Measurements from ENCODE around the gene AQP4.

The AQP4 gene

GRCh38 chr18:26865557-26865956 is at the start of gene AQP4:
Gene AQP4 (minus strand): TSS chr18:26865707. CDS start chr18:26865689, 18 bp downstream.
- DNase-seq: no peak

GRCh38 chr18:26911840-26912239 is 46.3 kb upstream of the AQP4 start:
- DNase-seq: no peak

GRCh38 chr18:26909599-26910290 is 44.2 kb upstream of the AQP4 start:
- no peak for DNase-seq

- no peak for DNase-seq
Measured at GRCh38 chr18:26908906-26909305, 43.4 kb upstream of the AQP4 start.

- no peak for DNase-seq
Measured at GRCh38 chr18:26902291-26902690, 36.8 kb upstream of the AQP4 start.

- DNase-seq: no peak
Measured at GRCh38 chr18:26901020-26901419, 35.5 kb upstream of the AQP4 start.

- DNase-seq: no peak
Measured at GRCh38 chr18:26894426-26894825, 28.9 kb upstream of the AQP4 start.

GRCh38 chr18:26893996-26894395 is 28.5 kb upstream of the AQP4 start:
- no peak for DNase-seq

GRCh38 chr18:26888259-26888658 is 22.8 kb upstream of the AQP4 start:
- DNase-seq: no peak

GRCh38 chr18:26875040-26875654 is 9.6 kb upstream of the AQP4 start:
- DNase-seq: no peak

- DNase-seq: no peak
Measured at GRCh38 chr18:26874283-26874682, 8.8 kb upstream of the AQP4 start.

- DNase-seq: no peak
Measured at GRCh38 chr18:26869640-26870039, 4.1 kb upstream of the AQP4 start.

- DNase-seq: no peak
Measured at GRCh38 chr18:26868968-26869586, 3.6 kb upstream of the AQP4 start.

GRCh38 chr18:26867471-26867870 is 2.0 kb upstream of the AQP4 start:
- DNase-seq: no peak

GRCh38 chr18:26864658-26865057 is 849 bp downstream of the AQP4 start:
- DNase-seq: no peak

GRCh38 chr18:26863921-26864497 is 1.5 kb downstream of the AQP4 start:
- no peak for DNase-seq

GRCh38 chr18:26863122-26863879 is 2.2 kb downstream of the AQP4 start:
- no peak for DNase-seq

- DNase-seq: no peak
Measured at GRCh38 chr18:26862084-26862483, 3.4 kb downstream of the AQP4 start.

- no peak for DNase-seq
Measured at GRCh38 chr18:26854292-26854881, 11.1 kb downstream of the AQP4 start.

GRCh38 chr18:26853401-26853800 is 12.1 kb downstream of the AQP4 start:
- no peak for DNase-seq

- DNase-seq: no peak
Measured at GRCh38 chr18:26843760-26844159, 21.7 kb downstream of the AQP4 start.

GRCh38 chr18:26840965-26841364 is 24.5 kb downstream of the AQP4 start:
- no peak for DNase-seq

GRCh38 chr18:26839609-26840008 is 25.9 kb downstream of the AQP4 start:
- DNase-seq: no peak

Data from stimulated activated CD4-positive, alpha-beta T cell treated with anti-CD3 and anti-CD28 coated beads, Interleukin-2, amount 100 ng/mL, for 48 hours (primary cell).